CD4-positive, alpha-beta T cell treated with Interleukin-17A for 1 hour (primary cell): ENCODE results near the gene ZNF440.
A peak's percentile ranks its signal among the peaks of the same experiment; 100 is the strongest.
"Not testable (repeated sequence)": the region's sequence is repeated elsewhere in the genome, so short reads cannot be mapped to it uniquely, and the experiment has no call there.

Experiments used
- DNase-seq: peaks from one replicate; pipeline ENCODE4 v3.0.0-alpha.2; 2020

The ZNF440 gene

GRCh38 chr19:11828957-11829876 lies 15.1 kb downstream of the ZNF440 start:
- DNase-seq: not testable (repeated sequence)

- no peak for DNase-seq
These were observed 18.3 kb downstream of the ZNF440 start for GRCh38 chr19:11832253-11832912.

- no peak for DNase-seq
These were observed 19.5 kb downstream of the ZNF440 start for GRCh38 chr19:11833541-11833940.

GRCh38 chr19:11835626-11836066 lies 21.6 kb downstream of the ZNF440 start:
- not testable (repeated sequence) for DNase-seq

GRCh38 chr19:11843722-11844121 lies 29.6 kb downstream of the ZNF440 start:
- no peak for DNase-seq

- DNase-seq: not testable (repeated sequence)
These were observed 33.5 kb downstream of the ZNF440 start for GRCh38 chr19:11847615-11848014.

- no peak for DNase-seq
These were observed 34.1 kb downstream of the ZNF440 start for GRCh38 chr19:11848200-11848593.

- peak; percentile 90 for DNase-seq
These were observed 34.8 kb downstream of the ZNF440 start, which contains the start of gene ZNF439 for GRCh38 chr19:11848594-11849469. TSS of gene ZNF439 (plus strand) at chr19:11848726. CDS start at chr19:11848868, 142 bp downstream.

- DNase-seq: not testable (repeated sequence)
These were observed 36.2 kb downstream of the ZNF440 start for GRCh38 chr19:11850289-11850688.

- no peak for DNase-seq
These were observed 39.3 kb downstream of the ZNF440 start for GRCh38 chr19:11853358-11853757.

GRCh38 chr19:11856596-11857250 lies 42.6 kb downstream of the ZNF440 start:
- no peak for DNase-seq

- no peak for DNase-seq
These were observed 46.6 kb downstream of the ZNF440 start for GRCh38 chr19:11860721-11861120.

GRCh38 chr19:11861301-11861700 lies 47.2 kb downstream of the ZNF440 start:
- DNase-seq: no peak

- DNase-seq: not testable (repeated sequence)
These were observed 53.7 kb downstream of the ZNF440 start for GRCh38 chr19:11867766-11868165.

- DNase-seq: no peak
These were observed 54.1 kb downstream of the ZNF440 start for GRCh38 chr19:11868188-11868587.

- no peak for DNase-seq
These were observed 58.6 kb downstream of the ZNF440 start for GRCh38 chr19:11872624-11873023.

GRCh38 chr19:11873762-11874161 lies 59.7 kb downstream of the ZNF440 start:
- DNase-seq: no peak

GRCh38 chr19:11879687-11880266 lies 65.7 kb downstream of the ZNF440 start:
- DNase-seq: peak; percentile 47

- no peak for DNase-seq
These were observed 66.5 kb downstream of the ZNF440 start for GRCh38 chr19:11880598-11880997.

GRCh38 chr19:11881151-11881800 lies 67.2 kb downstream of the ZNF440 start:
- peak; percentile 76 for DNase-seq

- DNase-seq: no peak
These were observed 68.5 kb downstream of the ZNF440 start for GRCh38 chr19:11882606-11883005.
